ENCODE results near the gene ARHGEF4. TPM values are rescaled to one million over a fixed set of nuclear protein-coding genes. Genes with fewer than 3 reads are reported as not detected.
"Not testable (repeated sequence)": the region's sequence is repeated elsewhere in the genome, so short reads cannot be mapped to it uniquely, and the experiment has no call there.

The ARHGEF4 gene
- total and polyA plus RNA-seq, 2 donors from 2014 or later: 0.90 to 0.94 TPM

DNA sequence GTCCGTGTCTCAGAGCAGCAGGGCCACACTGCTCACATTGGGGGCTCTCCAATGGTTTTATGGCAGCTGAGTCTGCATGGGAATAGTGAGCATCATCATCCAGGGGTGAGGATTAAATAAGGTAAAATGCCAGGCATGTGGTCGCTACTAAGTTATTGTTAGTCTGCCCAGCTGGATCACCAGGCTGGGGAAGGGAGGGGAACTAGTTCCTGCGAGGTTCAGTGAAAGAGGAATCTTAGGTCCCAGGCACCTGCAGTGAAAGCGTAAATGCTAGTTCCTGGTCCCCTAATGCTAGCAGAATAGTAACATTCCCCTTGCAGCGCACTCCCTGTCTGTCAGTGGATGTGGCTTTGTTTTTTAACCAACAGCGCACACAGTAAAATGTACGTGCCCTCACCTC, 60.1 kb downstream of the ARHGEF4 start:
- Histone ChIP-seq H3K36me3 (ENCODE audit: control insufficient read depth in 2 of 3, insufficient read depth in 3 of 3, low read length in 3 of 3) (no peaks in the 10 kb centered on the region), H3K4me1 (ENCODE audit: control insufficient read depth in 2 of 3, insufficient read depth in 2 of 3, low read depth in 1 of 3, low read length in 3 of 3) (no peaks in the 10 kb centered on the region), H3K4me3 (ENCODE audit: low read length in 3 of 3) (no peak overlapping the region), H3K9me3 (ENCODE audit: control insufficient read depth in 2 of 3, insufficient read depth in 1 of 3, low read length in 3 of 3) (peaks cover 0 to 4% (median 3%) of the 10 kb centered on the region in 3 donors), H3K9ac (ENCODE audit: low read length in 3 of 3) (no peak overlapping the region), H3K27me3 (ENCODE audit: control insufficient read depth, insufficient read depth, low read length) (no peaks in the 10 kb centered on the region), H3K27ac (ENCODE audit: low read depth in 2 of 2, low read length in 2 of 2) (no peak overlapping the region)
- TF ChIP-seq, protein P1, sequence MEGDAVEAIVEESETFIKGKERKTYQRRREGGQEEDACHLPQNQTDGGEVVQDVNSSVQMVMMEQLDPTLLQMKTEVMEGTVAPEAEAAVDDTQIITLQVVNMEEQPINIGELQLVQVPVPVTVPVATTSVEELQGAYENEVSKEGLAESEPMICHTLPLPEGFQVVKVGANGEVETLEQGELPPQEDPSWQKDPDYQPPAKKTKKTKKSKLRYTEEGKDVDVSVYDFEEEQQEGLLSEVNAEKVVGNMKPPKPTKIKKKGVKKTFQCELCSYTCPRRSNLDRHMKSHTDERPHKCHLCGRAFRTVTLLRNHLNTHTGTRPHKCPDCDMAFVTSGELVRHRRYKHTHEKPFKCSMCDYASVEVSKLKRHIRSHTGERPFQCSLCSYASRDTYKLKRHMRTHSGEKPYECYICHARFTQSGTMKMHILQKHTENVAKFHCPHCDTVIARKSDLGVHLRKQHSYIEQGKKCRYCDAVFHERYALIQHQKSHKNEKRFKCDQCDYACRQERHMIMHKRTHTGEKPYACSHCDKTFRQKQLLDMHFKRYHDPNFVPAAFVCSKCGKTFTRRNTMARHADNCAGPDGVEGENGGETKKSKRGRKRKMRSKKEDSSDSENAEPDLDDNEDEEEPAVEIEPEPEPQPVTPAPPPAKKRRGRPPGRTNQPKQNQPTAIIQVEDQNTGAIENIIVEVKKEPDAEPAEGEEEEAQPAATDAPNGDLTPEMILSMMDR (IDR thresholded peaks at IDR 0.05; ENCODE audit: borderline replicate concordance, extremely low read depth, insufficient read depth): no peak
- intact Hi-C loops (cut with DNase I): no loop called here
- FAIRE-seq: no peak
- DNase-seq: no peak

- H3K36me3 ChIP-seq (ENCODE audit: control insufficient read depth in 2 of 3, insufficient read depth in 3 of 3, low read length in 3 of 3): no peaks in the 10 kb centered on the region
- TF ChIP-seq, protein P1 (IDR thresholded peaks at IDR 0.05; ENCODE audit: borderline replicate concordance, extremely low read depth, insufficient read depth): no peak
- H3K9ac ChIP-seq (ENCODE audit: low read length in 3 of 3): no peak overlapping the region
- no peaks in the 10 kb centered on the region for H3K4me1 ChIP-seq (ENCODE audit: control insufficient read depth in 2 of 3, insufficient read depth in 2 of 3, low read depth in 1 of 3, low read length in 3 of 3)
- intact Hi-C loops (cut with DNase I): no loop called here
- H3K4me3 ChIP-seq (ENCODE audit: low read length in 3 of 3): no peak overlapping the region
- no peak for FAIRE-seq
- DNase-seq: no peak
- peaks cover 0 to 4% (median 3%) of the 10 kb centered on the region in 3 donors for H3K9me3 ChIP-seq (ENCODE audit: control insufficient read depth in 2 of 3, insufficient read depth in 1 of 3, low read length in 3 of 3)
- H3K27ac ChIP-seq (ENCODE audit: low read depth in 2 of 2, low read length in 2 of 2): no peak overlapping the region
- no peaks in the 10 kb centered on the region for H3K27me3 ChIP-seq (ENCODE audit: control insufficient read depth, insufficient read depth, low read length)
These were observed 61.8 kb downstream of the ARHGEF4 start for GRCh38 chr2:130898553-130898952.

DNA sequence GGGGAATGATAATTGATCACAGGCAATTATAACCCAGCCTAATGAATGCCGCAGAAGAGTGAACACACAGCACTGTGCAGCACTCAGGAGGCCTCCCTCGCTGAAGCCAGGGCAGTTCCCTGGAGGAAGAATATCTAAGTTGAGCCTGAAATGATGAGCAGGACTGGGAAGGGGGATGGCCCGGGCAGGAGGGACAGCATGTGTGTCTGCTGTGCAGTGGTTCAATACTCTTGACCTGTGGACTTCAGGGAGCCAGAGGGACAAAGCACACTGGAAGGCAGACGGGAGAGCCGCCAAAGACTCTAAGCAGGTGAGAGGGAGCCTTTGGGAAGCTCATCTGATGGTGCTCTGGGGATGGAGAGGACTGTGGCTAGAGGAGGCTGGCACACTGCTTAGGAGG, 62.6 kb downstream of the ARHGEF4 start:
- H3K36me3 ChIP-seq (ENCODE audit: control insufficient read depth in 2 of 3, insufficient read depth in 3 of 3, low read length in 3 of 3): no peaks in the 10 kb centered on the region
- H3K9ac ChIP-seq (ENCODE audit: low read length in 3 of 3): no peak overlapping the region
- no peak overlapping the region for H3K27ac ChIP-seq (ENCODE audit: low read depth in 2 of 2, low read length in 2 of 2)
- no peaks in the 10 kb centered on the region for H3K27me3 ChIP-seq (ENCODE audit: control insufficient read depth, insufficient read depth, low read length)
- no peak overlapping the region for H3K4me3 ChIP-seq (ENCODE audit: low read length in 3 of 3)
- intact Hi-C loops (cut with DNase I): no loop called here
- H3K4me1 ChIP-seq (ENCODE audit: control insufficient read depth in 2 of 3, insufficient read depth in 2 of 3, low read depth in 1 of 3, low read length in 3 of 3): no peaks in the 10 kb centered on the region
- FAIRE-seq (no peak), DNase-seq (no peak)
- TF ChIP-seq, protein P1 (IDR thresholded peaks at IDR 0.05; ENCODE audit: borderline replicate concordance, extremely low read depth, insufficient read depth): no peak
- H3K9me3 ChIP-seq (ENCODE audit: control insufficient read depth in 2 of 3, insufficient read depth in 1 of 3, low read length in 3 of 3): peaks cover 0 to 4% (median 3%) of the 10 kb centered on the region in 3 donors

- TF ChIP-seq, protein P1 (IDR thresholded peaks at IDR 0.05; ENCODE audit: borderline replicate concordance, extremely low read depth, insufficient read depth): no peak
- Histone ChIP-seq H3K36me3 (ENCODE audit: control insufficient read depth in 2 of 3, insufficient read depth in 3 of 3, low read length in 3 of 3) (no peaks in the 10 kb centered on the region), H3K4me1 (ENCODE audit: control insufficient read depth in 2 of 3, insufficient read depth in 2 of 3, low read depth in 1 of 3, low read length in 3 of 3) (no peaks in the 10 kb centered on the region), H3K9me3 (ENCODE audit: control insufficient read depth in 2 of 3, insufficient read depth in 1 of 3, low read length in 3 of 3) (no peaks in the 10 kb centered on the region), H3K4me3 (ENCODE audit: low read length in 3 of 3) (no peak overlapping the region), H3K27ac (ENCODE audit: low read depth in 2 of 2, low read length in 2 of 2) (no peak overlapping the region), H3K9ac (ENCODE audit: low read length in 3 of 3) (no peak overlapping the region), H3K27me3 (ENCODE audit: control insufficient read depth, insufficient read depth, low read length) (no peaks in the 10 kb centered on the region)
- DNase-seq (no peak), FAIRE-seq (no peak)
- intact Hi-C loops (cut with DNase I): no loop called here
These were observed 64.3 kb downstream of the ARHGEF4 start for GRCh38 chr2:130901061-130901460.

DNA sequence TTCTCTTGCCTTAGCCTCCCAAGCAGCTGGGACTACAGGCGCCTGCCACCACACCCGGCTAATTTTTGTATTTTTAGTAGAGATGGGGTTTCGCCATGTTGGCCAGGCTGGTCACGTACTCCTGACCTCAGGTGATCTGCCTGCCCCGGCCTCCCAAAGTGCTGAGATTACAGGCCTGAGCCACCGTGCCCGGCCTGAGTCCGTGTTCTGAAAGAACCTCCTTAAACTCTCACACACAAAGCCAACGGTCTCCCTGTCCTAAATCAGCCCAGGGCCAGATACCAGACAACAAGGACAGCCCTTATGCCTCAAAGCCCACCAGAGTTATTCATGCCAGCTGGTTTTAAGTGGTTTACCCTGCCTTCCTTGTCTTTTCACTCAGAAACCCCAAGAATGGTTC, 64.9 kb downstream of the ARHGEF4 start:
- H3K4me1 ChIP-seq (ENCODE audit: control insufficient read depth in 2 of 3, insufficient read depth in 2 of 3, low read depth in 1 of 3, low read length in 3 of 3); intact Hi-C loops (cut with DNase I); DNase-seq; H3K36me3 ChIP-seq (ENCODE audit: control insufficient read depth in 2 of 3, insufficient read depth in 3 of 3, low read length in 3 of 3); H3K9ac ChIP-seq (ENCODE audit: low read length in 3 of 3); FAIRE-seq; H3K4me3 ChIP-seq (ENCODE audit: low read length in 3 of 3); H3K9me3 ChIP-seq (ENCODE audit: control insufficient read depth in 2 of 3, insufficient read depth in 1 of 3, low read length in 3 of 3); H3K27ac ChIP-seq (ENCODE audit: low read depth in 2 of 2, low read length in 2 of 2); H3K27me3 ChIP-seq (ENCODE audit: control insufficient read depth, insufficient read depth, low read length): not testable (repeated sequence)

Measured in kidney (tissue), 14 donors.